DMS153 treated with DMSO at 0.1 percent for 48 hours (cell line): ENCODE measurements around the gene INO80E.
"Not testable (repeated sequence)": the region's sequence is repeated elsewhere in the genome, so short reads cannot be mapped to it uniquely, and the experiment has no call there.

Source experiments
- DNase-seq: peaks from one replicate; lab custom pipeline; 2025; ENCODE audit not compliant: unreplicated experiment; lab: John Stamatoyannopoulos, UW

Gene INO80E

DNA sequence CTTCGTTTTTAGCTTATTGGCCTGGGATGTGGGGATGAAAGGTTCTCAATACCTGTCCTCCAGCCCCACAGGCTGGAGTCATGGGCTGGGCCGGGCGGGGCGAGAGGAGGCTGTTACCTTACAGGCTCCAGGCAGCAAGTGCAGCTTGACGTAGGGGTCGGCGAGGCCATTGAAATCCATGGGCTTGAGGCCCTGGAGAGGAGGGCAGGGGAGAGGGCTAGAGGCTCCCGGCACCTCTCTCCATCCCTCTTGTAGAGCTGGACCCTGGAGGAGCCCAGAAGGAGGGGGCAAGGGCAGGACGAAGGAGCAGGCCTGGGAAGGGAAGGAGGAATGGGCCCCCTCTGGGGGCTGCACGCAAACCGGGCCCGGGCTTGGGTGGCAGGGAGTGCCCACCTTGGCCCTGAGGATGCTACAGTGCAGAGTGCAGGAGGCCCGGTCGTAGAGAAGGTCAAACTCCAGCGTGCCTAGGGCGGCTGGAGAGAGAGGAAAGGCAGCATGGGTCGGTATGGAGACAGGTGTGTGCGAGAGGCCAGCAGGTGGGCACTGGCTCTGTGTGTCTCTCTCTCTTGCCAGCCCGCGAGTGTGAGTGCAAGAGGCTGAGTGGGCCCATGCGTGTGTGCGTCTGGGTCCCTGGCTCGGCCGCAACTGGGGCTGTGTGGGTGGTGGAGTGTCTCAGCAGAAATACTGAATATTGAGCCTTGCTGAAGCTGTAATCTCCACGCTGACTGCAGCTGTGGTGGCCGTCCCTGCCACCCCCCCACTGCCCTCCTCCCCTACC, 13.2 kb downstream of the INO80E start:
- DNase-seq: no peak

DNA sequence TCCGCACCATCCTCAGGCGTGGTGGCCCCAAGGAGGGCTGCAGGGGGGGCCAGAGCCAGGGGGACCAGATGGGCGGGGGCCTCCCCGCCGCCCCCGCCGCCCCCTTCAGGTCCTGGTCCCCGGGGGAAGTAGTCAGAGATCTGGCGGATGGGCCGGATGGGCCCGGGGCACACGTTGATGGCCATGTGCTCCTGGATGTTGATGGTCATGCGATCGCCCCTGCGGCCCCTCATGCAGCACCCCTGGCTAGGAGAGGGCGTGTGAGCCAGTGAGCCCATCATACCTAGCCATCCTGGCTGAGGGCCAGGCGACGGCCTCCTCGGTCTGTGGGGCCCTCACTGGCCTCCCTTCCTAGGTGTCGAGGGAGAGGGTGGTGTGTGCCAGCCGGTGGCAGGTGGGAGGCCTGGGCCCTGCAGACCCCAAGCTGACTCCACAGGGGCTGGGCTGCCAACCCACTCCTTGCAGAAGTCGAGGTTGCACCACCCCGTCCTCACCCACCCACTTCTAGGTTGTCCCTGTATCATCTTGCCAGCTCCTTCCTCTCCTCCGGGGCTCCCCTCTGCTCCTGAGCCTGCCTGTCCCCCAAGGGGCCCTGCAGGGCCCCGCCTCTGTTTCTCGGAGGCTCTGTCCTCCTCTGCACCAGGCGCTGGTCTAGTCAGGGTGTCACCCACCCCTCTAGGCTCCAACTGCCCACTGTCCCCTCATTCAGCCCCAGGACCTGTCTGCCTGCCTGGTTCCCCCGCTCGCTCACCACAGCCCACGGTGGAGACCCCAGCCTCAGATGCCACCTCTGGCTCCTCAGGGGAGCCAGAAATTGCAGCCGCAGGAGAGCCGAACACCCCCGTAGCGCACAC, 14.2 kb downstream of the INO80E start:
- no peak for DNase-seq

DNA sequence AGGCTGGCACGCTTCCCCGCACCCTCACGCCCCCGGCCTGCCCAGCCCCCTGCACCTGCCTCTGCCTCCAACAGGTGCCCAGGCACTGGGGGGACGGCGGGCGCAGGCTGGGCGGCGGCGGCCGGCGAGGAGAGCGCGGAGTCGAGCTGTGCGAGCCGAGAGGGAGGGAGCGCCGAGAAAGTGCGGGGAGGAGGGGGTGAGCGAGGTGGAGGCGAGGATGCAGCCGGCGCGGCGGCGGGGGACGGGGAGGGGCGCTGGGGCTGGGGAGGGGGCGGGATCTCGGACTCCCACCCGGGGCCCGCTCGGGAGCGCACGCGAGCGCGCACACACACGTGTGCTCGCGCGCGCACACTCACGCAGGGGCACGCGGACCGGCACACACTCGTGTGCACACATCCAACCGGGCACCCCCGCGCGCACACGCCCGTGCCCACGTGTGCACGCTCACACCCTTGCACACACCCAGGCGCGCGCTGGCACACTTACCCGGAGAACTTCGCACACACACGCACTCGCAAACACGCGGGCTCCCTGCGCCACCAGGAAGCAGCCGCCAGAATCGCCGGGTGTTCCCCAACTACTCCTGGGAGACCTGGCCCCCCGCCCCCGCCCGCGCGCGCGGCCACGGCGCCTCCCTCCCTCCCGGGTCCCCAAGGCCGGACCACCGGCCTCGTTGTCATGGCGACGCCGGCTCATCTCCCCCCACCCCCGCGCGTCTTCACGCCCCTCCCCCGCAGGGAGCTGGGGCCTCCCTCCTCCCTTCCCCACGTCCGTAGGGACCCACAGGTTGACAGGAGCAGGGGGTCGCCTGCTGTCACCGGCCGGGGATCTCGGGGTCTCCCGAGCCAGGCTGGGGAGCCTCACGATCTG, 15.0 kb downstream of the INO80E start, which contains the start of gene DOC2A:
Gene DOC2A, minus strand, starts transcription at position 184 of the 870 bp plus-strand sequence. CDS start 805 bp downstream, outside the sequence.
- no peak for DNase-seq

DNA sequence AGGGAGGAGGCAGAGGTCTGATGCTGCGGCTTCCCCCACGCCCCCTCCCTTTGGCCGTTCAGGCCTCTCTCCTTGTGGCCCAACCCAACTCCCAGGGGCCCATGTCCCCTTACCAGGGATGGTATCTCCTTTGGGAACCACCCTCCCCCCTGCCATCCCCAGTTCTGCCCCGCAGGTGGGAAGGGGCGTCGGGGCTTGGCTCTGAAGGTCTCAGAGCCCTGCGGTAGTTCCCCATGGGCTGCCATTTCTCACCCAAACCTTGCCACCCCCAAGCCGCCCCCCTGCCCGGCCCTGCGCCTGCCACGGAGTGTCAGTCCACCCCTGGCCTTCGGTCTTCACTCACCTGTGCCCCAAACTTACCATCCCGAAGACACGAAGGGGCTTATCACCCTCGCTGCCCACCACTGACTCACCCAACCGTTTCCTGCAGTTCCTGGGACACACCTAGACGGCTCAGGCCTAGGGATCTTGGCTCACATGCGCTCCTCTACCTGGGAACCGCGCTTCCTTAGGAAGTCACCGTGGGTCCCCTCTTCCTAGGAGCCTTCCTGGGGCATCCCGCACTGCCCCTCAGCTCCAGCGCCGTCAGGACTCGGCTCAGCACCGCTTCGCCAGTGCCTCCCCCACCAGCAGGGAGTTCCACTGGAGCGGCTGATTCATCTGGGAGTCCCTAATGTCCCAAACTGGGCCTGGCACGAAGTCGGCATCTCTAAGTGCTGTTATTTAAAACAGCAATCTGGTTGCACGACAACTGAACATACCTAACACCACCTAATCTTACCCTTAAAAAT, 15.9 kb downstream of the INO80E start:
- no peak for DNase-seq

DNA sequence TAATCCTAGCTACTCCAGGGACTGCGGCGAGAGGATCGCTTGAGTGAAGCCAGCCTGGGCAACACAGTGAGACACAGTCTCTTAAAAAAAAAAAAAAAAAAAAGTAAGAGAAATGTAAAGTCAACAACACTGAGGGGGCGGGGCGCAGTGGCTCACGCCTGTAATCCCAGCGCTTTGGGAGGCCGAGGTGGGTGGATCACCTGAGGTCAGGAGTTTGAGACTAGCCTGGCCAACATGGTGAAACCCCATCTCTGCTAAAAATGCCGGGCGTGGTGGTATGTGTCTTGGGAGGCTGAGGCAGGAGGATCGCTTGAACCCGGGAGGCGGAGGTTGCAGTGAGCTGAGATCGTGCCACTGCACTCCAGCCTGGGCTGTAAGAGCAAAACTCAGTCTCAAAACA, 16.6 kb downstream of the INO80E start:
- DNase-seq: not testable (repeated sequence)

DNA sequence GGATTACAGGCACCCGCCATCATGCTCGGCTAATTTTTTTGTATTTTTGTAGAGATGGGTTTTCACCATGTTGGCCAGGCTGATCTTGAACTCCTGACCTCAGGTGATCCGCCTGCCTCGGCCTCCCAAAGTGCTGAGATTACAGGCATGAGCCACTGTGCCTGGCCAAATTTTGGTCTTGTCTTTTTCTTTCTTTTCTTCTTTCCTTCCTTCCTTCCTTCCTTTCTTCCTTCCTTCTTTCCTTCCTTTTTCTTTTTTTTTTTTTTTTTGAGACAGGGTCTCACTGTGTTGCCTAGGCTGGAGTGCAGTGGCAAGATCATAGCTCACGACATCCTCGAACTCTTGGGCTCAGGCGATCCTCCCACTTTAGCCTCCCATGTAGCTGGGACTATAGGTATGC, 19.4 kb downstream of the INO80E start:
- not testable (repeated sequence) for DNase-seq

DNA sequence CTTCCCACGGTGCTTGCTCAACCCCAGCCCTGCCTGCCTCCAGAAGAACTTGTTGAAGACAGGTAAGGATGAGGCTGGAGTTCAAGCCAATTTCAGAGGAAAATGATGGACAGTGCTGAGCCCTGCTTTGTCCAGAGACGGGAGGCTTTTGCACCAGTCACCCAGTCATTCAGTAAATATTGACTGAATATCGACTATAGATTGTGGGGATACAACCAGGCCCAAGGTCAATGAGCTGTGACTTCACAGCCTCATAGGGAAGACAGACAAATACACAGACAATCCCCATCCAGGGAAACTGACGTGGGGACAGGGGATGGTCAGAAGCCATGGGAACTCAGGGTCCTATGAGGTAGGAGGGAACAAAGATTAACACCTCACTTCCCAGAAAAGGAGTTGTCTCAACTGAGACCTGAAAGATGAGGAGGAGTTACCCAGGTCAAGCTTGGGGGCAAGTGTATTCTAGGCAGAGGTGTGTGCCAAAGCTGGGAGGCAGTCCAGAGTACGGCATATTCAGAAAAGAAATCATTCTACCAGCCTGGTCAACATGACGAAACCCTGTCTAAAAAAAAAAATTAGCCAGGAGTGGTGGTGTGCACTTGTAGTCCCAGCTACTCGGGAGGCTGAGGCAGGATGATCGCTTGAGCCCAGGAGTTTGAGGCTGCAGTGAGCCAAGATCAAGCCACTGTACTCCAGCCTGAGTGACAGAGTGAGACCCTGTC, 20.7 kb downstream of the INO80E start:
- no peak for DNase-seq

DNA sequence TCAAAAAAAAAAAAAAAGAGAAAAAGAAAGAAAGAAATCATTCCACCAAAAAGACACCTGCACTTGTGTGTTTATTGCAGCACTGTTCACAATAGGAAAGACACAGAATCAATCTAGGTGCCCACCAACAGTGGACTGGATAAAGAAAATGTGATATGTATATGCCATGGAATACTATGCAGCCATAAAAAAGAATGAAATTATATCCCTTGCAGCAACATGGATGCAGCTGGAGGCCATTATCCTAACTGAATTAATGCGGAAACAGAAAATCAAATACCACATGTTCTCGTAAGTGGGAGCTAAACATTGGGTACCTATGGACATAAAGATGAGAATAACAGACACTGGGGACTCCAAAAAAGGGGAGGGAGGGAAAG, 21.2 kb downstream of the INO80E start:
- DNase-seq: no peak

DNA sequence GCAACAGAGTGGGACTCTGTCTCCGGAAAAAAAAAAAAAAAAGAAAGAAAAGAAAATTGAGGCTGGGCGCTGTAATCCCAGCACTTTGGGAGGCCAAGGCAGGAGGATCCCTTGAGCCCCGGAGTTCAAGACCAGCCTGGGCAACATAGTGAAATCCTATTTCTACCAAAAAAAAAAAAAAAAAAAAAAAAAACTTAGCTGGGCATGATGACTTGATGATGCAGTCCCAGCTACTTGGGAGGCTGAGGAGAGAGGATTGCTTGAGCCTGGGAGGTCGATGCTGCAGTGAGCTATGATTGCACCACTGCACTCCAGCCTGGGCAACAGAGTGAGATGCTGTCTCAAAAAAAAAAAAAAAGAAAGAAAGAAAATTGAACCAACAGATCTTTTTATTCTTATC, 21.9 kb downstream of the INO80E start:
- not testable (repeated sequence) for DNase-seq

DNA sequence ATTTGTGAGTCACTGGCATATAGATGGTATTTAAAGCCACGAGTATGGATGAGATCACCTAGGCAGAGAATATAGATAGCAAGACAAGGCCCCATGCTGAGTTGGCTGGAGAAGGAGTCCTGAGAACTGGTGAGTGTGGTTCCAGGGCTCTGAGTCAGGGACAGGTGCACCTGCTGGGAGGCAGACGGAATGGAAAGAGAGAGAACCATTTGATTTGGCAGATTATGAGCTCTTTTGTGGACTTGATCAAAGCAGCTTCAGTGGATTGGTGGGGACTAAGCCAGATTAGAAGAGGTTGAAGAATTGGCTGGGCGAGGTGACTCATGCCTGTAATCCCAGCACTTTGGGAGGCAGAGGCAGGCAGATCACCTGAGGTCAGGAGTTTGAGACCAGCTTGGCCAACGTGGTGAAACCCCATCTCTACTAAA, 22.7 kb downstream of the INO80E start:
- no peak for DNase-seq

DNA sequence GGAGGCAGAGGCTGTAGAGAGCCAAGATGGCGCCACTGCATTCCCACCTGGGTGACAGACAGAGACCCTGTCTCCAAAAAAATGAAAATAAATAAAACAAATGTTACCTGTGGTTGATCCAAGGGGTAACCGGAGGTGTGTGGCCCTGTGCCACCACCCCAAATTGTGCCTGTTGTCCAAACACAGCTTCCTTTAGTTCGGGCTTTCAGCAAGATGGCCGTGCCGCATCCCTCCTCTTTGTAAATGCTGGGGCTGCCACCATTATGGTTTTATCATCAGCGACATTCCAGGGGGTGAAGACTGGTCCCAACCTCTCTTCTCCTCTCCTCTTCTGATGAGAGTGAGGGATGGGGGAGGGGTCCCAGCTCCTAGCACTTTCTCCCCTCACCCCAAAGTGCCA, 26.8 kb downstream of the INO80E start, which contains the start of gene C16orf92:
Gene C16orf92, plus strand, starts transcription at position 312 of the 400 bp plus-strand sequence. CDS start 143 bp downstream, outside the sequence.
- DNase-seq: no peak

DNA sequence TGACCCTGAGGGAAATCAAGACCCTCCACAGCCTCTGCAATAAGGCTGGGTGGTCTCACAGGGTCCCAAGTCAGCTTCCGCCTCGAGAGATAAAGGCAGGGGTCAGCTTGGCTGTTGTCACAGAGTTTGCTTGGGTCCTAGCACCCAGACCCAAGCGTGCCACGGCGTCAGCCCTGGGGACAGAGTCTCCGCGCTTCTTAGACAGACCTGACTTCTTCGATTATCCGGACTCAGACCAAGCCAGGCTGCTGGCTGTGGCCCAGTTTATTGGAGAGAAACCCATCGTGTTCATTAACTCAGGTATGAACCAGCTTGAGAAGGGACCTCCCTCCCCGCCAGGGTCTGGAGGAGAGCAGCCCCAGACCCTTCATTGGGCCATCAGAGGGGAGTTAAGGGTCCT, 27.5 kb downstream of the INO80E start:
- DNase-seq: no peak

DNA sequence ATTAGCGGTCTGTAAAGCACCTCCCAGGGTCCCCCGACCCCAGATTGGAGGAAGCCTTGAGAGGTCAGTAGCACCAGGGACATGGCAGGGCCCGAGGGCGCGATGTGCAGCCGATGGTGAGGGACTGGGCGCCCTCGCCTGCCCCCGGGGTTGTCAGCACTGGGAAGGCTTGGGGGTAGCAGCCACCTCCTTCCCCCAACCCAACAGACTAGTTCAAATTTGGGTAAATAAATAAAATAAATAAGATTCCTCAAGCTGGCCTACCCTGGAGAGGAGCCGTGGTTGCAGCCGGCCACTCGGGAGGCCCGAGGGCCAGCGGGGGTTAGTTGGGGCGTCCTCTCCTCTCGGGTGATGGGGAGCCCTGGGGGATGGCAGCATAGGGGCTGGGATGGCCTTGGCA, 28.4 kb downstream of the INO80E start:
- DNase-seq: no peak

DNA sequence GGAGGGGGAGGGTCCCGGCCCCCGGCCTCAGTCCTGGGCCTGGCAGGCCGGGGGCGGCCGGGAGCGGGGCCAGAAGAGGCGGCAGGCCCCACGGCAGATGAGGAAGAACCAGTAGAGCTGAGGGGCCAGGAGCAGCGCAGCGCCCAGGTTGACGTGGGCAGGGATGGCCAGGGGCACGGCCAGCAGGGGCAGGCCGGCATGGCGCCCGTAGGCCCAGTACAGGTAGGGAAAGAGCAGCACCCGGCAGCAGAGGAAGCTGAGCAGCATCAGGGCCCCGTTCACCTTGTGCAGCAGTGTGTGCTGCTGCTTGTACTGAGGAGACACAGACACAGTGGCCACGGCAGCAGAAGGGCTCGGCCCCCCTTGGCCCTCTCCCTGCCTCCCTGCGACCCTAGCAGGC, 29.1 kb downstream of the INO80E start:
- no peak for DNase-seq

DNA sequence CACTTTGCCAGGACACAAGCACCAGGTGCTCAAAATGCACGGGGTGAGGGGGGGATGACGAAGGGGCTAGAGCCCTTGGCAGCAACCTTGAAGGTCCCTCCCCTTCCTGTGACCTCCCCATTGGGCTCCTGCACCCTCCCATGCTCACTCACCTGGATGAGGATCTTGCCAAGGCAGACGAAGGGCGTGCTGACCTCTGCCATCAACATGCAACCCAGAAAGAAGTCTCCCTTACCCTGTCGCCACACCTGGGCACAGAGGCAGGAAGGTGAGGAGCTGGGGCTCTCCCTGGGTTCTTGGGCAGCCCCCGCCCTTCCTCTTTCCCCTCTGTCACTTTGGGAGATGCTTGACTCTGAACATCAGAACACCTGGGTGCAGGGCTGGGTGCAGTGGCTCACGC, 29.5 kb downstream of the INO80E start:
- DNase-seq: no peak

DNA sequence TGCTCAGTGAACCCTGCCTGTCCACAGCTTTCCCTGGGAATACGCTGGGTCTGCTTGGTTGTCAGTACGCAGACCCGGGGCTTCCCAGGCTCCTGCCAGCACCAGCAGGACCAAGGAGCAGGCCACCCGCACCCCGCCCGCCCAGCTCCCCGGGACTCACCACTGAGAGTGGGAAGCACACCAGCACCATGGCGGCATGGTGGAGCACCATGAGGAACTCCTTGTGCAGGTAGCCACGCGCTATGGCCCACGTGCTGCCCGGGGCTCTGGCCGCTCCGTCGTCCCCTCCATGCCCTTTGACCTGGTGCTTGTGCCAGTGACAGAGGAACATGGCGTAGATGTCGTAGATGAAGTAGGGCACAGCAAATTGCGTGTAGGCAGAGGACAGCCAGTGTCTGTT, 30.4 kb downstream of the INO80E start:
- DNase-seq: no peak

DNA sequence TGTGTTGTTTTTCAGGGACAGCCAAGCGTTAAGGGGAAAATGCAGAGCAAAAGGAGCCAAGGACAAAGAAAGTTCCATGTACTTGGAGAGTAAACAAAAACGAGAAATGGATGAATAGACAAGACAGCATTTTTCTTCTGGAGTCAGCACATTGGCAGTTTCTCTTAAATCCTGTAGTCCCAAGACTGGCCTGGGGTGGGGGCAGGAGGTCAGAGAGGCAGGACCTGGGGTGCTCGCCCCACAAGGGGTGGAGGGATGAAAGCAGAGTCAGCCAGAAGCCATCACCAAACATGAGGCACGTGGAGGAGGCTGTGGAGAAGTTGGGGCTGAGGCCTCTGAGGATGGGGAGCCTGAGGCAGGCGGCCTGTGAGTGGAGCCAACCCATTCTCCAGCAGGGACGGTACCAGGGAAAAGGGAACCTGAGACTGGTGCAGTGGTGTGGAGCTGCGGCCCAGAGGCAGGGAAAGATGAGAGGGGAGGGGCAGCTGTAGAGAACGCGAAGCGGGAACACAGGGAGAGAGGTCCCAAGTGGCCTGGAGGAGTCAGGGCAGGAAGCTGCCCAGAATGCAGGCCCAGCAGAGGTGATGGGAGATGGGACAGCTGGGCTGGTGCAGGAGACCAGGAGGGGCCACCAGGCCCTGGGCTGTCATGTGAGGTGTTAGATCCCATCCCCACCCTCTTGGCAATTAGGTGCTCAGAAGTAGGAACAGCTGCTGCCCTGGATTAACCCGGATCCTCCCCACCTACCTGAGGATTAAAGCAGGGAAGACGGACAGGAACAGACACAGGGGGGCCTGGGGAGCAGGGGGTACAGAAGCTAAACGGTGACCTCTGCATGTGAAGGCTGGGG, 31.8 kb downstream of the INO80E start:
- no peak for DNase-seq

DNA sequence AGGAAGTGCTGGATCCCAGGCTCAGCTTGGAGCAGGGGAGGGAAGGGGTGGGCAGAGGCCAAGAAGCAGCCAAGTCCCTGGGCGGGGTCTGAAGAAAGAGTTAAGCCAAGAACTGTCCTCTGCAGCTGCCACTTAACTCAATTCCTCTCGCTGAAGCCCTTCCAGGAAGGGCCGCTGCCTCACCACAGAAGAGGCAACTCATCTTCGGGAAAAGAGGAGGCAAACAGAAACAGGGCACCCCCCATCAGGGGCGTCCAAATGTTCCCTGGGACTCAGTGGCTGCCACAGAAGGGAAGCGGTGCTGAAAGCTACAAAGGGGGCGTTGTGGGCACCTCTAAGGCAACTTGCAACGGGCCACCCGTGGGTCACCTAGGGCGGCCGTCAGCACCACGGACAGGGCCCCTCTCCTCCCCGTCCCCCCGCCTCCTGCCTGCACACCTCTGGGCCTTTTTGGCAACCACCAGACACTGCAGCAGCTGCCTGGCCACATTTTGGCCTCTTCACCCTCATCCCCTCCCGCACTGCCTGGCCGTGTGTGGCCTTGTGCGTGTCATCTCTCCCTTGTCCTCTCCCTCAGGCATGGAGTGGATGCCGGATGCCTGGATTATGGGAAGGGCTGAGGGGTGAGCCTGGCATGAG, 32.5 kb downstream of the INO80E start:
- no peak for DNase-seq
